K562 (cell line): ENCODE results near the gene MARVELD1. TPM values are rescaled to one million over a fixed set of nuclear protein-coding genes. Genes with fewer than 3 reads are reported as not detected.

Experiments
- BRF1 ChIP-seq: IDR thresholded peaks from 3 replicates; pipeline ENCODE4 v1.6.1; 2011; ENCODE audit warnings: borderline replicate concordance, mild to moderate bottlenecking; ENCODE audit not compliant: insufficient read length; ENCODE audit errors: extremely low read depth
- CBX1 ChIP-seq: sonication (generic); IDR thresholded peaks from 2 replicates; pipeline ENCODE4 v1.6.1; 2016; ENCODE audit warnings: antibody characterized with exemption, low read depth, mild to moderate bottlenecking
- ETV1 ChIP-seq: fragments of 450-650 bp; conservative IDR thresholded peaks from 2 replicates; pipeline ENCODE4 v1.6.1; 2016; ENCODE audit warnings: missing genetic modification characterization, control low read depth, low read depth, missing compliant biosample characterization
- GABPB1 ChIP-seq: sonication (generic); formaldehyde crosslinking; IDR thresholded peaks from 2 replicates; pipeline ENCODE4 v1.8.0; 2022; ENCODE audit warnings: mild to moderate bottlenecking, missing genetic modification reagents
- PHF20 ChIP-seq: fragments of 450-650 bp; IDR thresholded peaks from 2 replicates; pipeline ENCODE4 v1.6.1; 2018; ENCODE audit not compliant: partially characterized antibody
- PHF21A ChIP-seq: fragments of 450-650 bp; IDR thresholded peaks from 2 replicates; pipeline ENCODE4 v1.6.1; 2017; ENCODE audit warnings: low read depth, borderline replicate concordance
- PML ChIP-seq: IDR thresholded peaks from 2 replicates; pipeline ENCODE4 v1.6.1; 2012; ENCODE audit warnings: low read length, inconsistent platforms
- POU5F1 ChIP-seq: fragments of 150-350 bp; IDR thresholded peaks from 2 replicates; pipeline ENCODE4 v1.6.1; 2014; ENCODE audit warnings: borderline replicate concordance, low read length, low read depth, mild to moderate bottlenecking; ENCODE audit not compliant: partially characterized antibody
- SRF ChIP-seq, 2 experiments: fragments of 250-450, 450-650 bp in 1 of 2; sonication (Bioruptor Pico) in 1 of 2; sonication (generic) in 1 of 2; formaldehyde crosslinking; IDR thresholded peaks; 2 replicates each; pipeline versions ENCODE4 v1.5.0 to v1.5.1; 2020 to 2022; ENCODE audit warnings: mild to moderate bottlenecking in 1 of 2, missing genetic modification reagents in 1 of 2
- TAF7 ChIP-seq: fragments of 450-650 bp; IDR thresholded peaks from 2 replicates; pipeline ENCODE4 v1.6.1; 2016; ENCODE audit warnings: missing genetic modification characterization, missing compliant biosample characterization
- polyA plus RNA-seq, 8 experiments: library from polyadenylated mRNA; depleted of rRNA in 4 of 8; stranded (reverse) in 5 of 8; unstranded in 3 of 8; fragments of >200 nt; fragmentation: Nextera tagmentation in 2 of 8; fragmentation: Illumina TruSeq in 1 of 8; extraction: Ambion mirVana in 2 of 8; extraction: Trizol in 1 of 8; gene quantifications; 2 replicates each; pipeline versions ENCODE4 v1.2.1 to v1.2.3, GENCODE V29; 2011 to 2014; ENCODE audit warnings: inconsistent platforms in 1 of 8, missing spikeins in 1 of 8
- total RNA-seq, 7 experiments: library from RNA; depleted of rRNA in 6 of 7; stranded (reverse); fragments of >200 nt in 6 of 7; fragmentation: Illumina TruSeq in 2 of 7; extraction: Trizol in 2 of 7; gene quantifications; 2 replicates each; pipeline versions ENCODE4 v1.2.1 to v1.2.3, GENCODE V29; 2011 to 2021; ENCODE audit warnings: low replicate concordance in 1 of 7
- TF ChIP-seq, protein P1 (sequence below): fragments of 450-650 bp; IDR thresholded peaks from 2 replicates; pipeline ENCODE4 v1.6.1; 2016; ENCODE audit warnings: low read depth
- TF ChIP-seq, protein P2 (sequence below): sonication (generic); formaldehyde crosslinking; IDR thresholded peaks from 2 replicates; pipeline ENCODE4 v1.8.0; 2023; ENCODE audit warnings: mild to moderate bottlenecking, missing genetic modification reagents
- TF ChIP-seq, protein P3 (sequence below): fragments of 200-800 bp; sonication (Bioruptor generic); IDR thresholded peaks from 2 replicates; pipeline ENCODE4 v1.6.1; 2017; ENCODE audit warnings: missing genetic modification characterization, missing compliant biosample characterization

Gene MARVELD1
- total and polyA plus RNA-seq, 9 of the 15 experiments (the other 6 are each of a cell fraction or from before 2014, with no cell fraction given): 2.7 to 12.5 (median 5.3) TPM

DNA sequence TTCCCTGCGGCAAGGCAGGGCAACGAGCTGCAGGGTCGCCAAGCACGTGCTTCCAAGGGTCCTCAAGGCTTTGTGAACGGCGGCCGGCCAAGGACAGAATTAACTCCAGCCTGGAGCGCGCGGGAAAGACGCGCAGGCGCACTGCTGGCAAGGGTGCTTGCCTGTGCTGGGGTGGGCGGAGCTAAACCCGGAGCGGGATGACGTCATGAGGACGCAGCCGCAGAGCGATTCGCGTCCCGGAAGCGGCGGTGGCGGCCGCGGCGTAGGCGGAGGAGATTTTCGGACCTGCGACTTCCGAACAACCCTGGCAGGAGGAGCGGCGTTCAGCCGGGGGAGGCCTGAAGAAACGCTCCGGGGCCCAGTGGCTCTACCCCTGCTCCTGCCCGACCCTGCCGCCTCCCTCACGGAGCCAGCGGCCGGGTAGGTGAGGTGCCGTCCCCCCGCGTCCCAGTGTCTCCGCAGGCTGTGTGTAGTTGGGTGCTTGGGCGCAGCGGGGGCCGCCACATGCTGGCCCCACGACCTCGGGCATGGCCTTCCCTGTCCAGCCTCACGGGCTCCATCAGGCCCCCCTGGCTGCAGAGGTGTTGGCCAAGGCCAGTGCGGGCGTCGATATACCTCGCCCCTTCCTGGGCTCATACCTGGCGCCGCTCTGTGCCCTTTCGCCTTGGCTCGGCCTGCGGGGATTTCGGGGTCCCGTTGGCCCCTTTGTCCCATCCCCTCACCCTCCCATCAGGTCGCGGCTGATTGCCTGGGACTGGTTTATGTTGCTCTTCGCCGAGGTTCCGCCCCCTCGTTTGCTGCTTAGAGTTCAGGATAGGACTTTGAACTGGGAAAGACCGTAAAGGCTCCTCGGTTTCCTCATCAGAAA is 23.6 kb downstream of the MARVELD1 start, which contains the start of gene ZFYVE27 (continued):
- TF ChIP-seq, protein P1, sequence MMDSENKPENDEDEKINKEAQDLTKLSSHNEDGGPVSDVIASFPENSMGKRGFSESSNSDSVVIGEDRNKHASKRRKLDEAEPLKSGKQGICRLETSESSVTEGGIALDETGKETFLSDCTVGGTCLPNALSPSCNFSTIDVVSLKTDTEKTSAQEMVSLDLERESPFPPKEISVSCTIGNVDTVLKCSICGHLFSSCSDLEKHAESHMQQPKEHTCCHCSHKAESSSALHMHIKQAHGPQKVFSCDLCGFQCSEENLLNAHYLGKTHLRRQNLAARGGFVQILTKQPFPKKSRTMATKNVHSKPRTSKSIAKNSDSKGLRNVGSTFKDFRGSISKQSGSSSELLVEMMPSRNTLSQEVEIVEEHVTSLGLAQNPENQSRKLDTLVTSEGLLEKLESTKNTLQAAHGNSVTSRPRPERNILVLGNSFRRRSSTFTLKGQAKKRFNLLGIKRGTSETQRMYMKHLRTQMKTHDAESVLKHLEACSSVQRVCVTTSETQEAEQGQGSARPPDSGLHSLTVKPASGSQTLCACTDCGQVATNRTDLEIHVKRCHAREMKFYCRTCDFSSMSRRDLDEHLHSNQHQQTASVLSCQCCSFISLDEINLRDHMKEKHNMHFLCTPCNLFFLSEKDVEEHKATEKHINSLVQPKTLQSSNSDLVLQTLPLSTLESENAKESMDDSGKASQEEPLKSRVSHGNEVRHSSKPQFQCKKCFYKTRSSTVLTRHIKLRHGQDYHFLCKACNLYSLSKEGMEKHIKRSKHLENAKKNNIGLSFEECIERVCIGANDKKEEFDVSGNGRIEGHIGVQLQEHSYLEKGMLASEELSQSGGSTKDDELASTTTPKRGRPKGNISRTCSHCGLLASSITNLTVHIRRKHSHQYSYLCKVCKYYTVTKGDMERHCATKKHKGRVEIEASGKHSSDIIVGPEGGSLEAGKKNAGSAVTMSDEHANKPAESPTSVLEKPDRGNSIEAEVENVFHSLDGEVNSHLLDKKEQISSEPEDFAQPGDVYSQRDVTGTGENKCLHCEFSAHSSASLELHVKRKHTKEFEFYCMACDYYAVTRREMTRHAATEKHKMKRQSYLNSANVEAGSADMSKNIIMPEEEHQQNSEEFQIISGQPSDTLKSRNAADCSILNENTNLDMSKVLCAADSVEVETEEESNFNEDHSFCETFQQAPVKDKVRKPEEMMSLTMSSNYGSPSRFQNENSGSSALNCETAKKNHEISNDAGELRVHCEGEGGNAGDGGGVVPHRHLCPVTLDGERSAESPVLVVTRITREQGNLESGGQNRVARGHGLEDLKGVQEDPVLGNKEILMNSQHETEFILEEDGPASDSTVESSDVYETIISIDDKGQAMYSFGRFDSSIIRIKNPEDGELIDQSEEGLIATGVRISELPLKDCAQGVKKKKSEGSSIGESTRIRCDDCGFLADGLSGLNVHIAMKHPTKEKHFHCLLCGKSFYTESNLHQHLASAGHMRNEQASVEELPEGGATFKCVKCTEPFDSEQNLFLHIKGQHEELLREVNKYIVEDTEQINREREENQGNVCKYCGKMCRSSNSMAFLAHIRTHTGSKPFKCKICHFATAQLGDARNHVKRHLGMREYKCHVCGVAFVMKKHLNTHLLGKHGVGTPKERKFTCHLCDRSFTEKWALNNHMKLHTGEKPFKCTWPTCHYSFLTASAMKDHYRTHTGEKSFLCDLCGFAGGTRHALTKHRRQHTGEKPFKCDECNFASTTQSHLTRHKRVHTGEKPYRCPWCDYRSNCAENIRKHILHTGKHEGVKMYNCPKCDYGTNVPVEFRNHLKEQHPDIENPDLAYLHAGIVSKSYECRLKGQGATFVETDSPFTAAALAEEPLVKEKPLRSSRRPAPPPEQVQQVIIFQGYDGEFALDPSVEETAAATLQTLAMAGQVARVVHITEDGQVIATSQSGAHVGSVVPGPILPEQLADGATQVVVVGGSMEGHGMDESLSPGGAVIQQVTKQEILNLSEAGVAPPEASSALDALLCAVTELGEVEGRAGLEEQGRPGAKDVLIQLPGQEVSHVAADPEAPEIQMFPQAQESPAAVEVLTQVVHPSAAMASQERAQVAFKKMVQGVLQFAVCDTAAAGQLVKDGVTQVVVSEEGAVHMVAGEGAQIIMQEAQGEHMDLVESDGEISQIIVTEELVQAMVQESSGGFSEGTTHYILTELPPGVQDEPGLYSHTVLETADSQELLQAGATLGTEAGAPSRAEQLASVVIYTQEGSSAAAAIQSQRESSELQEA: peak; percentile 96
- TF ChIP-seq SRF (CRISPR knock-in tag; IDR thresholded peaks at IDR 0.05): peak in 1 of 2 experiments; percentile 53; a peak in 1 of 4 replicates
- peak; percentile 82 for TF ChIP-seq POU5F1
- TF ChIP-seq CBX1: 0 out of 2 replicates have a peak, but pooled peaks have one; percentile 56
- TF ChIP-seq PHF21A: no peak
- TF ChIP-seq ETV1 (tag): peak; percentile 54; the same call in 1 of the 2 replicates
- peak; percentile 41 for TF ChIP-seq PHF20
- TF ChIP-seq, protein P2, sequence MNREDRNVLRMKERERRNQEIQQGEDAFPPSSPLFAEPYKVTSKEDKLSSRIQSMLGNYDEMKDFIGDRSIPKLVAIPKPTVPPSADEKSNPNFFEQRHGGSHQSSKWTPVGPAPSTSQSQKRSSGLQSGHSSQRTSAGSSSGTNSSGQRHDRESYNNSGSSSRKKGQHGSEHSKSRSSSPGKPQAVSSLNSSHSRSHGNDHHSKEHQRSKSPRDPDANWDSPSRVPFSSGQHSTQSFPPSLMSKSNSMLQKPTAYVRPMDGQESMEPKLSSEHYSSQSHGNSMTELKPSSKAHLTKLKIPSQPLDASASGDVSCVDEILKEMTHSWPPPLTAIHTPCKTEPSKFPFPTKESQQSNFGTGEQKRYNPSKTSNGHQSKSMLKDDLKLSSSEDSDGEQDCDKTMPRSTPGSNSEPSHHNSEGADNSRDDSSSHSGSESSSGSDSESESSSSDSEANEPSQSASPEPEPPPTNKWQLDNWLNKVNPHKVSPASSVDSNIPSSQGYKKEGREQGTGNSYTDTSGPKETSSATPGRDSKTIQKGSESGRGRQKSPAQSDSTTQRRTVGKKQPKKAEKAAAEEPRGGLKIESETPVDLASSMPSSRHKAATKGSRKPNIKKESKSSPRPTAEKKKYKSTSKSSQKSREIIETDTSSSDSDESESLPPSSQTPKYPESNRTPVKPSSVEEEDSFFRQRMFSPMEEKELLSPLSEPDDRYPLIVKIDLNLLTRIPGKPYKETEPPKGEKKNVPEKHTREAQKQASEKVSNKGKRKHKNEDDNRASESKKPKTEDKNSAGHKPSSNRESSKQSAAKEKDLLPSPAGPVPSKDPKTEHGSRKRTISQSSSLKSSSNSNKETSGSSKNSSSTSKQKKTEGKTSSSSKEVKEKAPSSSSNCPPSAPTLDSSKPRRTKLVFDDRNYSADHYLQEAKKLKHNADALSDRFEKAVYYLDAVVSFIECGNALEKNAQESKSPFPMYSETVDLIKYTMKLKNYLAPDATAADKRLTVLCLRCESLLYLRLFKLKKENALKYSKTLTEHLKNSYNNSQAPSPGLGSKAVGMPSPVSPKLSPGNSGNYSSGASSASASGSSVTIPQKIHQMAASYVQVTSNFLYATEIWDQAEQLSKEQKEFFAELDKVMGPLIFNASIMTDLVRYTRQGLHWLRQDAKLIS (CRISPR knock-in tag): peak; percentile 81
- no peak for TF ChIP-seq TAF7
- TF ChIP-seq, protein P3, sequence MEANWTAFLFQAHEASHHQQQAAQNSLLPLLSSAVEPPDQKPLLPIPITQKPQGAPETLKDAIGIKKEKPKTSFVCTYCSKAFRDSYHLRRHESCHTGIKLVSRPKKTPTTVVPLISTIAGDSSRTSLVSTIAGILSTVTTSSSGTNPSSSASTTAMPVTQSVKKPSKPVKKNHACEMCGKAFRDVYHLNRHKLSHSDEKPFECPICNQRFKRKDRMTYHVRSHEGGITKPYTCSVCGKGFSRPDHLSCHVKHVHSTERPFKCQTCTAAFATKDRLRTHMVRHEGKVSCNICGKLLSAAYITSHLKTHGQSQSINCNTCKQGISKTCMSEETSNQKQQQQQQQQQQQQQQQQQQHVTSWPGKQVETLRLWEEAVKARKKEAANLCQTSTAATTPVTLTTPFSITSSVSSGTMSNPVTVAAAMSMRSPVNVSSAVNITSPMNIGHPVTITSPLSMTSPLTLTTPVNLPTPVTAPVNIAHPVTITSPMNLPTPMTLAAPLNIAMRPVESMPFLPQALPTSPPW (CRISPR knock-in tag): no peak
- TF ChIP-seq BRF1: no peak
- peak; percentile 78 for TF ChIP-seq GABPB1
- TF ChIP-seq PML: peak; percentile 64; the same call in 1 of the 2 replicates
